ENCODE data around the gene INPP5A. TPM values are rescaled to one million over a fixed set of nuclear protein-coding genes. Genes with fewer than 3 reads are reported as not detected.

Gene INPP5A
- total RNA-seq, 1 donor from 2014 or later, result 29.5 TPM

DNA sequence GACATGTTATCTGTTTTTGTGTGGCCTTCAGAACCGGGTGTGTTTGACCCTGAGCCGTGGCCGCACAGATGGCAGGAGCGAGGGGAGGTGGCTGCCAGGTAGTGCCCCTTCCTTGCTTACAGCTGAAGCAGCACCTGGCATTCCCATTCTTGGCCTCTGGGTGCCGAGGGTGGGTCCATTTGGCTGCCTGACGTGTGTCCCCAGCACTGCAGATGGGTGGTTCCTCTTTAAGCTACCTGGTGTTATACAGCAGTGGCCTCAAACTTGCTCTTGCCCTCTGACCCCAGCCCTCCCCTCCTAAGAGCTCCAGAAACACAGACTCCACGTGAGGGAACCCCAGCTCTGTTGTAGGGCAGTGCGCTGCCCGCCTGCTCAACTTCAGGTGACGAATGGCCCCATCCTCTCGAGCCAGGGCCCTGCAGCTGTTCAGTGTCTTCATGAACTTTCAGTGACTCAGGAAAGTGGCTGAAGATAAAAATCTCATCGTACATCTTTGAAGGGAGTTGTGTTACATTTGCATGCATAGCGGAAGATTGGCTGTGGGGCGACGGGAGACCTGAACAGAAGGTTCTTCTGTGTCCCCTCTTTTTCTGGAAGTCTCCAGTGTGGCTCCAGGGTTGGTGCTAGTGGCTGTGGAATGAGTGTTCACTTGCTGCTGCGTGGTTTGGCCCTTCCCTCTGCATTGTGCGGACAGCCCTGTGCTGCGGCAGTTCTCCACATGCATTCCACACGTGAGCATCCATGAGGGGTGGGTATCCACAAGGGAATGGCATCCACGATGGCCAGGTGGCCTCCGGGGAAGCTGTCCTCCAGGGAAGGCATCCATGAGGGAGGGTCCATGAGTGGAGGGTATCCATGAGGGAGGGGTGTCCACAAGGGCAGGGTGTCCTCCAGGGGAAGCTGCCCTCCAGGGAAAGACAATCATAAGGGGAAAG, 91.6 kb downstream of the INPP5A start:
- Histone ChIP-seq H3K4me3 (ENCODE audit: low read depth, low read length) (no peak overlapping the region), H3K27me3 (ENCODE audit: control insufficient read depth, insufficient read depth, low read length) (no peaks in the 10 kb centered on the region), H3K36me3 (ENCODE audit: control insufficient read depth, insufficient read depth, low read length) (no peaks in the 10 kb centered on the region)
- TF ChIP-seq, protein P1, sequence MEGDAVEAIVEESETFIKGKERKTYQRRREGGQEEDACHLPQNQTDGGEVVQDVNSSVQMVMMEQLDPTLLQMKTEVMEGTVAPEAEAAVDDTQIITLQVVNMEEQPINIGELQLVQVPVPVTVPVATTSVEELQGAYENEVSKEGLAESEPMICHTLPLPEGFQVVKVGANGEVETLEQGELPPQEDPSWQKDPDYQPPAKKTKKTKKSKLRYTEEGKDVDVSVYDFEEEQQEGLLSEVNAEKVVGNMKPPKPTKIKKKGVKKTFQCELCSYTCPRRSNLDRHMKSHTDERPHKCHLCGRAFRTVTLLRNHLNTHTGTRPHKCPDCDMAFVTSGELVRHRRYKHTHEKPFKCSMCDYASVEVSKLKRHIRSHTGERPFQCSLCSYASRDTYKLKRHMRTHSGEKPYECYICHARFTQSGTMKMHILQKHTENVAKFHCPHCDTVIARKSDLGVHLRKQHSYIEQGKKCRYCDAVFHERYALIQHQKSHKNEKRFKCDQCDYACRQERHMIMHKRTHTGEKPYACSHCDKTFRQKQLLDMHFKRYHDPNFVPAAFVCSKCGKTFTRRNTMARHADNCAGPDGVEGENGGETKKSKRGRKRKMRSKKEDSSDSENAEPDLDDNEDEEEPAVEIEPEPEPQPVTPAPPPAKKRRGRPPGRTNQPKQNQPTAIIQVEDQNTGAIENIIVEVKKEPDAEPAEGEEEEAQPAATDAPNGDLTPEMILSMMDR (IDR thresholded peaks at IDR 0.05; ENCODE audit: insufficient read depth, low read length, severe bottlenecking), result no peak
- no peak for FAIRE-seq
- no peak for DNase-seq (ENCODE audit: low read depth)

DNA sequence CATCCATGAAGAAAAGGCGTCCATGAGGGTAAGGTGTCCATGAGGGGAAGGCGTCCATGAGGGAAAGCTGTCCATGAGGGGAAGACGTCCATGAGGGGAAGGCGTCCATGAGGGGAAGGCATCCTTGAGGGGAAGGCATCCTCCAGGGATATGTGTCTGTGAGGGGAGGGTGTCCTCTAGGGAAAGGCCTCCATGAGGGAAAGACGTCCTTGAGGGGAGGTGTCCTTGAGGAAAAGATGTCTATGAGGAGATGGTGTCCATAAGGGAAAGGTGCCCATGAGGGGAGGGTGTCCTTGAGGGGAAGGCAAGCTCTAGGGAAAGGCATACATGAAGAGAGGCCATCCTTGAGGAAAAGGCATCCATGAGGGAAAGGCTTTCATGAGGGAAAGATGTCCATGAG, 92.6 kb downstream of the INPP5A start:
- DNase-seq (ENCODE audit: low read depth) (no peak), FAIRE-seq (peak; percentile 18)
- Histone ChIP-seq H3K36me3 (ENCODE audit: control insufficient read depth, insufficient read depth, low read length) (no peaks in the 10 kb centered on the region), H3K27me3 (ENCODE audit: control insufficient read depth, insufficient read depth, low read length) (no peaks in the 10 kb centered on the region), H3K4me3 (ENCODE audit: low read depth, low read length) (no peak overlapping the region)
- TF ChIP-seq, protein P1 (IDR thresholded peaks at IDR 0.05; ENCODE audit: insufficient read depth, low read length, severe bottlenecking), result no peak

DNA sequence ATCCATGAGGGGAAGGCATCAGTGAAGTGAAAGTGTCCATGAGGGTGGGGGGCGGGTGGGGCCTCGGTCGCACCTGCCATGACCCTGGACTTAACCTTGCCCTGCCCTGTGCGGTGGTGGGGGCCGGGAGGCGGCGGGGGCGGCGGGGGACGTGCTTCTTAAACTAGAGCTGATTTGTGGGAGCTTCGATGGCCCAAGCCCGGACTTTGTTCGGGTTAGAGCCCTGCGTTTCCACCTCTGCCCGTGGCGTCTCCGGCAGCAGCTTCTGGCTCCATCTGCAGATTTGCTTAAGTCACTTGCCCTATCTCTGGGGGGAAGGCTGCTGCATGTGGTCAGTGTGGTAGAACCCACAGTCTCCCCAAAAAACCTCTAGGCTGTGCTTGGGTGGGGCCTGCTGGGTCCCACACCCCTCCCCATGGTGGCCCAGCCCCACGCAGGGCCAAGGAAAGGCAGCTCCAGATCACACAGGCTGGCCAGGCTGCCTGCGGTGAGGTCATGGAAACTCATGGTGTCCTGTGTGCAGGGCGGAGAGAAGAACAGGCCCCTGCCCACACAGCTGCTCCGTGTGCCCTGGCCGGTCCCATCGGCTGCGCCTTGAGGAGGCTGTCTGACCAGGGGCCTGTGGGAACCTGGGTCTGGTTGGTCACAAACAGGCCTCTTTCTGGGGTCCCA, 93.2 kb downstream of the INPP5A start:
- DNase-seq (ENCODE audit: low read depth), result no peak
- no peaks in the 10 kb centered on the region for H3K36me3 ChIP-seq (ENCODE audit: control insufficient read depth, insufficient read depth, low read length)
- no peaks in the 10 kb centered on the region for H3K27me3 ChIP-seq (ENCODE audit: control insufficient read depth, insufficient read depth, low read length)
- no peak for FAIRE-seq
- TF ChIP-seq, protein P1 (IDR thresholded peaks at IDR 0.05; ENCODE audit: insufficient read depth, low read length, severe bottlenecking), result no peak
- H3K4me3 ChIP-seq (ENCODE audit: low read depth, low read length), result no peak overlapping the region

DNA sequence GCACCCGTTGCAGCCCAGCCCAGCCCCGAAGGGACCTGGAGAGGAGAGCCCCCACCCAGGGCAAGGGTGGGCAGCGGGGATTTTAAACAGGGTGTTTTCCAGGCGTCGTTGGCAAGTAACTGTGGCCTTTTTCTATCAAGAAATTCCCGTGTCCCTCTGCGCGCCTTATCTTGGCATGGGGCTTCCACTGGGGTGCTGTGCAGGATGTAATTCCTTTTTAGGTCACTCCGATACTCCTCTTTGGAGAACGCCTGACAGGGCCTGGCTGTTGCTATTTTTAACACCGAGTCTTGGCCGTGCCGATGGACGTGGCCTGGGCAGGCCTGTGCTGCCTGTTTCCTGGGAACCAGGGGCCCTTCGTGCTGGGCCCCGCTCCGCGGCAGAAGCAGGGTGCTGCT, 93.8 kb downstream of the INPP5A start:
- FAIRE-seq (no peak), DNase-seq (ENCODE audit: low read depth) (peak; percentile 39)
- Histone ChIP-seq H3K36me3 (ENCODE audit: control insufficient read depth, insufficient read depth, low read length) (no peaks in the 10 kb centered on the region), H3K27me3 (ENCODE audit: control insufficient read depth, insufficient read depth, low read length) (no peaks in the 10 kb centered on the region), H3K4me3 (ENCODE audit: low read depth, low read length) (no peak overlapping the region)
- TF ChIP-seq, protein P1 (IDR thresholded peaks at IDR 0.05; ENCODE audit: insufficient read depth, low read length, severe bottlenecking), result no peak

DNA sequence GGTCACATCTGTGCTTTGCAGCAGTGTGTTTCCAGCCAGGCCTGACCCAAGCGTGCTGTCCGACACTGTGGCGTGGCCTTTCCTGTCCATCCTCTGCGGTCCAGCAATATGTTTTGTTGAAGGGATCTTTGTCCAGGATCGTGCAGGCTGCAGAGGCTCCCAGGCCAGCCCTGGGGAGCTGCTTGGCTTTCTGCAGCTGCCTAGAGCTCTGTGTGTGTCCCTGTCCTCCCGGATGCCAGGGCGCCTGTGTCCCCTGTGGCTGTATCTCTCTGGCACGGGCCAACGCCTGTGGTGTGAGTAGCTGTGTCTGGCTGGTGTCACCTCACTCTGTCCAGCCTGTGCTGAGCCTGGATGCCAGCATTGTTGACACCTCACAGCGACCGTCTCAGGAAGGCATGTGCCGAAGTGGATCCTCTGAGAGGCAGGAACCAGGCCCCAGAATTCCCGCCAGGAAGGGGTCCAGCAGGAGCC, 94.5 kb downstream of the INPP5A start:
- FAIRE-seq (no peak), DNase-seq (ENCODE audit: low read depth) (no peak)
- no peaks in the 10 kb centered on the region for H3K27me3 ChIP-seq (ENCODE audit: control insufficient read depth, insufficient read depth, low read length)
- no peak overlapping the region for H3K4me3 ChIP-seq (ENCODE audit: low read depth, low read length)
- TF ChIP-seq, protein P1 (IDR thresholded peaks at IDR 0.05; ENCODE audit: insufficient read depth, low read length, severe bottlenecking), result no peak
- no peaks in the 10 kb centered on the region for H3K36me3 ChIP-seq (ENCODE audit: control insufficient read depth, insufficient read depth, low read length)

Measured in bronchial epithelial cell (primary cell).